Raji (cell line): ENCODE results near the gene BTAF1.

Experiments
- POLR2A ChIP-seq: IDR thresholded peaks from 2 replicates; pipeline ENCODE4 v1.6.1; 2011; ENCODE audit warnings: low read depth, low read length, control low read depth; ENCODE audit not compliant: insufficient read depth

BTAF1 gene

GRCh38 chr10:91923371-91924211, at the start of gene BTAF1:
BTAF1 (plus strand) TSS chr10:91923770; CDS start chr10:91924077, 307 bp downstream.
- peak; percentile 98 for TF ChIP-seq POLR2A

- no peak for TF ChIP-seq POLR2A
These were observed 48.4 kb upstream of the BTAF1 start for GRCh38 chr10:91875156-91875555.

- no peak for TF ChIP-seq POLR2A
These were observed 47.8 kb upstream of the BTAF1 start for GRCh38 chr10:91875779-91876178.

GRCh38 chr10:91879515-91880170, 43.9 kb upstream of the BTAF1 start:
- no peak for TF ChIP-seq POLR2A

GRCh38 chr10:91880310-91880709, 43.3 kb upstream of the BTAF1 start:
- no peak for TF ChIP-seq POLR2A

- TF ChIP-seq POLR2A, result no peak
These were observed 39.8 kb upstream of the BTAF1 start for GRCh38 chr10:91883549-91884444.

- TF ChIP-seq POLR2A, result no peak
These were observed 39.0 kb upstream of the BTAF1 start for GRCh38 chr10:91884536-91884935.

GRCh38 chr10:91885362-91886079, 38.0 kb upstream of the BTAF1 start:
- no peak for TF ChIP-seq POLR2A

GRCh38 chr10:91886954-91887271, 36.7 kb upstream of the BTAF1 start:
- TF ChIP-seq POLR2A, result no peak

GRCh38 chr10:91887272-91888076, 36.1 kb upstream of the BTAF1 start:
- TF ChIP-seq POLR2A, result no peak

- no peak for TF ChIP-seq POLR2A
These were observed 32.2 kb upstream of the BTAF1 start for GRCh38 chr10:91891125-91892001.

GRCh38 chr10:91893051-91893450, 30.5 kb upstream of the BTAF1 start:
- no peak for TF ChIP-seq POLR2A

GRCh38 chr10:91896212-91896756, 27.3 kb upstream of the BTAF1 start:
- TF ChIP-seq POLR2A, result no peak
